ENCODE results near the gene JMJD8. TPM values are rescaled to one million over a fixed set of nuclear protein-coding genes. Genes with fewer than 3 reads are reported as not detected.

Gene JMJD8
- total RNA-seq, 4 donors from 2014 or later: 73.2 to 114 (median 88.1) TPM

- Histone ChIP-seq H3K9me3 (no peaks in the 10 kb centered on the region), H3K27me3 (peaks cover 0 to 5% (median 0%) of the 10 kb centered on the region in 4 donors), H3K4me3 (no peak overlapping the region), H3K27ac (replicated peaks in 1 of 4) (no peak overlapping the region), H3K4me1 (peaks cover 19 to 45% (median 36%) of the 10 kb centered on the region in 4 donors), H3K36me3 (peaks cover 42 to 56% (median 50%) of the 10 kb centered on the region in 4 donors)
- intact Hi-C loops (cut with DNase I): no loop called here
- no peak for DNase-seq (ENCODE audit: extremely low spot score)
- 93% methylated on average over 17 of the region's 21 CpGs for WGBS
- TF ChIP-seq POLR2A (IDR thresholded peaks at IDR 0.05; ENCODE audit: low read depth) (no peak), POLR2AphosphoS5 (IDR thresholded peaks at IDR 0.05) (no peak), EP300 (IDR thresholded peaks at IDR 0.05) (no peak), CTCF (IDR thresholded peaks at IDR 0.05) (no peak)
These were observed 11.3 kb downstream of the JMJD8 start for GRCh38 chr16:672851-673250.

GRCh38 chr16:672371-672770, 11.8 kb downstream of the JMJD8 start:
- TF ChIP-seq POLR2A (IDR thresholded peaks at IDR 0.05; ENCODE audit: low read depth) (no peak), EP300 (IDR thresholded peaks at IDR 0.05) (no peak), POLR2AphosphoS5 (IDR thresholded peaks at IDR 0.05) (no peak), CTCF (IDR thresholded peaks at IDR 0.05) (no peak)
- 93% methylated on average over 7 of the region's 19 CpGs for WGBS
- intact Hi-C loops (cut with DNase I): no loop called here

GRCh38 chr16:671353-672131, 12.6 kb downstream of the JMJD8 start:
- DNase-seq (ENCODE audit: extremely low spot score): no peak
- no peak for TF ChIP-seq CTCF (IDR thresholded peaks at IDR 0.05)
- TF ChIP-seq POLR2AphosphoS5 (IDR thresholded peaks at IDR 0.05): no peak
- TF ChIP-seq POLR2A (IDR thresholded peaks at IDR 0.05; ENCODE audit: low read depth): no peak
- no peak for TF ChIP-seq EP300 (IDR thresholded peaks at IDR 0.05)
- Histone ChIP-seq H3K36me3 (peaks cover 42 to 56% (median 50%) of the 10 kb centered on the region in 4 donors), H3K4me1 (peaks cover 26 to 53% (median 45%) of the 10 kb centered on the region in 4 donors), H3K4me3 (no peak overlapping the region), H3K27me3 (peaks cover 0 to 5% (median 0%) of the 10 kb centered on the region in 4 donors), H3K27ac (replicated peaks in 1 of 4) (no peak overlapping the region), H3K9me3 (no peaks in the 10 kb centered on the region)
- 85% methylated on average over 12 of the region's 40 CpGs for WGBS
- intact Hi-C loops (cut with DNase I): no loop called here

More at GRCh38 chr16:672371-672770, 11.8 kb downstream of the JMJD8 start:
- Histone ChIP-seq H3K9me3 (no peaks in the 10 kb centered on the region), H3K27ac (replicated peaks in 1 of 4) (no peak overlapping the region), H3K4me1 (peaks cover 23 to 50% (median 41%) of the 10 kb centered on the region in 4 donors), H3K36me3 (peaks cover 42 to 56% (median 50%) of the 10 kb centered on the region in 4 donors), H3K4me3 (no peak overlapping the region), H3K27me3 (peaks cover 0 to 5% (median 0%) of the 10 kb centered on the region in 4 donors)
- no peak for DNase-seq (ENCODE audit: extremely low spot score)

- 94% methylated on average over 37 of the region's 52 CpGs for WGBS
- TF ChIP-seq CTCF (IDR thresholded peaks at IDR 0.05): no peak
- no peak for TF ChIP-seq POLR2A (IDR thresholded peaks at IDR 0.05; ENCODE audit: low read depth)
- no peak for TF ChIP-seq EP300 (IDR thresholded peaks at IDR 0.05)
- TF ChIP-seq POLR2AphosphoS5 (IDR thresholded peaks at IDR 0.05): no peak
- peaks cover 42 to 56% (median 50%) of the 10 kb centered on the region in 4 donors for H3K36me3 ChIP-seq
These were observed 13.4 kb downstream of the JMJD8 start for GRCh38 chr16:670485-671352.

More at GRCh38 chr16:670485-671352, 13.4 kb downstream of the JMJD8 start:
- H3K4me1 ChIP-seq: peaks cover 23 to 45% (median 37%) of the 10 kb centered on the region in 4 donors
- H3K27ac ChIP-seq (replicated peaks in 1 of 4): no peak overlapping the region
- no peak overlapping the region for H3K4me3 ChIP-seq
- no peaks in the 10 kb centered on the region for H3K9me3 ChIP-seq
- H3K27me3 ChIP-seq: no peaks in the 10 kb centered on the region
- intact Hi-C loops (cut with DNase I): no loop called here
- DNase-seq (ENCODE audit: extremely low spot score): no peak

All from esophagus muscularis mucosa (tissue), 4 donors.